ENCODE data around the gene TMEM88. TPM values are rescaled to one million over a fixed set of nuclear protein-coding genes. Genes with fewer than 3 reads are reported as not detected.

TMEM88 gene
- total and polyA plus RNA-seq, 2 donors (not counting 3 experiments of a cell fraction or from before 2014, with no cell fraction given): 53.4 to 165 TPM

- peak overlapping the region; percentile 91 for H3K4me2 ChIP-seq (ENCODE audit: insufficient read depth, low read length)
- peak overlapping the region; percentile 91 for H3K9ac ChIP-seq (replicated peaks; ENCODE audit: extremely low read depth, insufficient read depth, low read length)
- TSS peak; percentile 55 for BruUV-seq (replicated peaks)
- H3K4me1 ChIP-seq (ENCODE audit: control insufficient read depth, extremely low read depth, insufficient read depth, low read length): peaks cover 36% of the 10 kb centered on the region
- dilution Hi-C loops (cut with MboI; ENCODE audit: extremely low pct_ligation_motif_present, low sequenced_read_pairs) (no loop called here), intact Hi-C loops (cut with micrococcal nuclease) (loop anchor here (1.0 to 5.0 kb wide), 4 partner anchors 8 to 264 kb away; partner anchors contain the start of gene NAA38)
- peak; percentile 60 for DNase-seq (ENCODE audit: low read depth, low spot score)
- no peaks in the 10 kb centered on the region for H3K9me1 ChIP-seq (replicated peaks; ENCODE audit: control insufficient read depth, extremely low read depth, insufficient read depth, low read length)
- H3K79me2 ChIP-seq (ENCODE audit: control insufficient read depth, insufficient read depth, low read length): no peaks in the 10 kb centered on the region
- H3K27me3 ChIP-seq (ENCODE audit: control insufficient read depth in 2 of 2, insufficient read depth in 2 of 2, low read length in 2 of 2): peaks cover 0 to 3% of the 10 kb centered on the region in 2 experiments
- ChIA-PET POLR2A (interaction anchor here (1.6 kb wide), 1 partner anchor 8 kb away, joined by 6 read pairs; no protein-coding TSS in a partner anchor), CTCF (interaction anchor here (0.8 to 5.8 kb wide), 14 partner anchors 9 to 154 kb away, joined by 3 to 32 read pairs (median 5); partner anchors contain the start of genes CYB5D1, NAA38, TMEM88 and TP53)
- peaks cover 0 to 2% of the 10 kb centered on the region in 2 experiments for H3K36me3 ChIP-seq (ENCODE audit: control insufficient read depth in 2 of 2, extremely low read depth in 1 of 2, insufficient read depth in 2 of 2, low read length in 2 of 2)
- H3K4me3 ChIP-seq (replicated peaks in 1 of 3; ENCODE audit: insufficient read depth in 1 of 3, low read depth in 1 of 3, low read length in 3 of 3): peak overlapping the region; percentile 52 to 71 (median 64)
- H2AFZ ChIP-seq (ENCODE audit: low read depth, low read length): peak overlapping the region; percentile 88
- TF ChIP-seq POLR2AphosphoS5 (IDR thresholded peaks at IDR 0.05; ENCODE audit: insufficient read depth, low read depth, low read length) (peak; percentile 21), MYC (IDR thresholded peaks at IDR 0.05; ENCODE audit: low read depth, low read length) (no peak), JUN (IDR thresholded peaks at IDR 0.05; ENCODE audit: borderline replicate concordance, insufficient read depth, insufficient read length, low read depth) (no peak), POLR2A (IDR thresholded peaks at IDR 0.05; ENCODE audit: low read depth, low read length) (peak; percentile 57), FOS (IDR thresholded peaks at IDR 0.05; ENCODE audit: borderline replicate concordance, insufficient read depth, low read length) (no peak), CTCF (IDR thresholded peaks at IDR 0.05; ENCODE audit: extremely low read depth in 1 of 2, insufficient read depth in 1 of 2, low read depth in 1 of 2, low read length in 2 of 2) (no peak), MAX (IDR thresholded peaks at IDR 0.05; ENCODE audit: insufficient read depth, insufficient read length) (no peak), GATA2 (IDR thresholded peaks at IDR 0.05; ENCODE audit: insufficient read depth, insufficient read length, low read depth, low read length) (no peak)
- H3K27ac ChIP-seq (ENCODE audit: insufficient read depth, low read depth, low read length): peak overlapping the region; percentile 87
- H4K20me1 ChIP-seq (replicated peaks; ENCODE audit: control insufficient read depth, extremely low read depth, insufficient read depth, low read length): no peaks in the 10 kb centered on the region
- FAIRE-seq: peak; percentile 73
- no peaks in the 10 kb centered on the region for H3K9me3 ChIP-seq (replicated peaks; ENCODE audit: control insufficient read depth, insufficient read depth, low read length)
Observed at GRCh38 chr17:7835814-7836595, 18.9 kb upstream of the TMEM88 start.

Data from endothelial cell of umbilical vein (primary cell).